ENCODE data around the gene NEDD4. TPM values are rescaled to one million over a fixed set of nuclear protein-coding genes. Genes with fewer than 3 reads are reported as not detected.

The NEDD4 gene
- polyA plus RNA-seq, 1 of the 3 experiments (the other 2 are of a cell fraction): 12.9 TPM

DNA sequence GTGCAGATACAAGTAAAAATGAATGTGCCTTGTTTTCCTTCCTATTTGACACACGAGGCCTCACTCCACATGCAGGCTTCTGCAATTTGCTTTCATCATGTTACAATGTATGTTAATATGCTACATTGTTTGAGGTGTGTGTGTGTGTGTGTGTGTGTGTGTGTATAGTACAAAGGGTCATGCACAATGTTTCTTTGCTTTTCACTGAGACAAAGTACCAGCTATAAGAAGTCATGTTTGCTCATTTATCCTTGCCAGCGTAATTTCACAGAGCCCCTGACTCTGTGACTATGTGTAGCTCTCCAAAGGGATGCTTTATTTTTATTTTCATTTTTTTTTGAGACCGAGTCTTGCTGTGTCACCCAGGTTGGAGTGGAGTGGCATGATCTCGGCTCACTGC lies 38.0 kb upstream of the NEDD4 start:
- Histone ChIP-seq H3K79me2 (ENCODE audit: insufficient read depth) (no peaks in the 10 kb centered on the region), H3K9me3 (no peaks in the 10 kb centered on the region), H3F3A (replicated peaks; ENCODE audit: insufficient read depth) (no peaks in the 10 kb centered on the region), H4K20me1 (ENCODE audit: insufficient read depth) (no peaks in the 10 kb centered on the region), H3K4me1 (ENCODE audit: control insufficient read depth in 1 of 2, insufficient read depth in 2 of 2, low read depth in 1 of 2, low read length in 1 of 2) (no peaks in the 10 kb centered on the region), H3K9me2 (no peaks in the 10 kb centered on the region), H3K27me3 (ENCODE audit: insufficient read depth) (no peaks in the 10 kb centered on the region), H3K4me2 (no peak overlapping the region), H3K4me3 (ENCODE audit: low read depth in 2 of 2, low read length in 1 of 2) (no peak overlapping the region), H2AFZ (ENCODE audit: low read depth) (no peak overlapping the region), H3K27ac (ENCODE audit: low read depth in 2 of 2, low read length in 1 of 2) (no peak overlapping the region), H3K36me3 (replicated peaks in 1 of 2; ENCODE audit: control insufficient read depth in 1 of 2, insufficient read depth in 2 of 2, low read length in 1 of 2) (no peaks in the 10 kb centered on the region), H3K9ac (no peak overlapping the region)
- TF ChIP-seq CHD2 (IDR thresholded peaks at IDR 0.05; ENCODE audit: low read length, partially characterized antibody) (no peak), MXI1 (IDR thresholded peaks at IDR 0.05; ENCODE audit: low read depth, low read length) (no peak), RFX5 (IDR thresholded peaks at IDR 0.05; ENCODE audit: low read length) (no peak), RCOR1 (IDR thresholded peaks at IDR 0.05; ENCODE audit: low read length) (no peak), MAX (IDR thresholded peaks at IDR 0.05; ENCODE audit: low read depth) (no peak), FOXM1 (IDR thresholded peaks at IDR 0.05; ENCODE audit: low read depth) (no peak), RXRA (IDR thresholded peaks at IDR 0.05; ENCODE audit: borderline replicate concordance, low read depth) (no peak), YY1 (IDR thresholded peaks at IDR 0.05; ENCODE audit: low read depth) (no peak), MEF2A (IDR thresholded peaks at IDR 0.05; ENCODE audit: borderline replicate concordance, low read depth) (no peak), FOSL2 (IDR thresholded peaks at IDR 0.05; ENCODE audit: borderline replicate concordance, low read depth) (no peak), GATA2 (CRISPR knock-in tag; IDR thresholded peaks at IDR 0.05) (no peak), NFIC (IDR thresholded peaks at IDR 0.05; ENCODE audit: borderline replicate concordance) (no peak), IRF3 (IDR thresholded peaks at IDR 0.05; ENCODE audit: low read depth, low read length) (no peak), POLR2AphosphoS5 (IDR thresholded peaks at IDR 0.05; ENCODE audit: low read depth, low read length) (no peak), REST (IDR thresholded peaks at IDR 0.05; ENCODE audit: low read depth, low read length) (no peak), SIN3A (IDR thresholded peaks at IDR 0.05; ENCODE audit: borderline replicate concordance, low read depth, low read length) (no peak)
- TF ChIP-seq, protein P1, sequence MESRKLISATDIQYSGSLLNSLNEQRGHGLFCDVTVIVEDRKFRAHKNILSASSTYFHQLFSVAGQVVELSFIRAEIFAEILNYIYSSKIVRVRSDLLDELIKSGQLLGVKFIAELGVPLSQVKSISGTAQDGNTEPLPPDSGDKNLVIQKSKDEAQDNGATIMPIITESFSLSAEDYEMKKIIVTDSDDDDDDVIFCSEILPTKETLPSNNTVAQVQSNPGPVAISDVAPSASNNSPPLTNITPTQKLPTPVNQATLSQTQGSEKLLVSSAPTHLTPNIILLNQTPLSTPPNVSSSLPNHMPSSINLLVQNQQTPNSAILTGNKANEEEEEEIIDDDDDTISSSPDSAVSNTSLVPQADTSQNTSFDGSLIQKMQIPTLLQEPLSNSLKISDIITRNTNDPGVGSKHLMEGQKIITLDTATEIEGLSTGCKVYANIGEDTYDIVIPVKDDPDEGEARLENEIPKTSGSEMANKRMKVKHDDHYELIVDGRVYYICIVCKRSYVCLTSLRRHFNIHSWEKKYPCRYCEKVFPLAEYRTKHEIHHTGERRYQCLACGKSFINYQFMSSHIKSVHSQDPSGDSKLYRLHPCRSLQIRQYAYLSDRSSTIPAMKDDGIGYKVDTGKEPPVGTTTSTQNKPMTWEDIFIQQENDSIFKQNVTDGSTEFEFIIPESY (IDR thresholded peaks at IDR 0.05; ENCODE audit: borderline replicate concordance, low read depth): no peak
- TF ChIP-seq, protein P2, sequence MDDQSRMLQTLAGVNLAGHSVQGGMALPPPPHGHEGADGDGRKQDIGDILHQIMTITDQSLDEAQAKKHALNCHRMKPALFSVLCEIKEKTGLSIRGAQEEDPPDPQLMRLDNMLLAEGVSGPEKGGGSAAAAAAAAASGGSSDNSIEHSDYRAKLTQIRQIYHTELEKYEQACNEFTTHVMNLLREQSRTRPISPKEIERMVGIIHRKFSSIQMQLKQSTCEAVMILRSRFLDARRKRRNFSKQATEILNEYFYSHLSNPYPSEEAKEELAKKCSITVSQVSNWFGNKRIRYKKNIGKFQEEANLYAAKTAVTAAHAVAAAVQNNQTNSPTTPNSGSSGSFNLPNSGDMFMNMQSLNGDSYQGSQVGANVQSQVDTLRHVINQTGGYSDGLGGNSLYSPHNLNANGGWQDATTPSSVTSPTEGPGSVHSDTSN (IDR thresholded peaks at IDR 0.05): no peak
- POLR2A ChIA-PET: no interaction called here
- CTCF ChIA-PET: no interaction called here
- 86% methylated on average over 4 of the region's 4 CpGs for WGBS (ENCODE audit: low lambda C conversion rate)
- no peak for DNase-seq
